ENCODE data around the gene CFAP300. TPM values are rescaled to one million over a fixed set of nuclear protein-coding genes. Genes with fewer than 3 reads are reported as not detected.

CFAP300 gene
- total RNA-seq, 1 experiment from 2014 or later: 2.2 TPM

DNA sequence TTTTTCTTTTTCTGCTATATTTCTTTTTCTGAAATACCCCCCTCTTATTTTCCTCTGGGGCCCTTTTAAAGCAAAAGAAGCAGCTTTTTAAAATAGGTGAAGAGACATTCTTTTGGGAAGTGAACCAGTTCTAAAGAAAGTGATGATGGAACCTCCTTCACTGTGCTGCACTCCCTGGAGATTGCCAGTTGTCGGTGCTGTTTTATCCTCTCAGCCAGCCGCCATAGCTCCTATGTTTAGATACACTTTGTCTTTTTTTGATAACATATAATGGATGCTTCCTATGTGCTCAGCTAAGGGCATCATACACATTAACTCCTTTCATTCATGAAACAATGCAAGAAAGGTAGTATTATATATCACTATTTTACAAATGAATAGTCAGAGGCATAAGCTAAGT is 14.0 kb downstream of the CFAP300 start:
- CTCF ChIA-PET: interaction anchor here (1.0 to 1.1 kb wide), 2 partner anchors 207 to 280 kb away, joined by 3 read pairs; no protein-coding TSS in a partner anchor
- BruUV-seq (replicated peaks): no TSS peak
- H3K9me3 Mint-ChIP-seq (ENCODE audit: unreplicated experiment): no peaks in the 10 kb centered on the region

GRCh38 chr11:102062106-102062505 is 14.9 kb downstream of the CFAP300 start:
- Histone ChIP-seq H3K4me3 (ENCODE audit: low read depth, low read length) (no peak overlapping the region), H3K9me3 (no peaks in the 10 kb centered on the region), H3K27me3 (replicated peaks; ENCODE audit: control insufficient read depth, insufficient read depth, low read length) (no peaks in the 10 kb centered on the region), H3K36me3 (ENCODE audit: control insufficient read depth, insufficient read depth, low read length) (no peaks in the 10 kb centered on the region), H3K4me1 (no peaks in the 10 kb centered on the region)
- ChIA-PET CTCF (no interaction called here), POLR2A (no interaction called here)
- DNase-seq: no peak
- TF ChIP-seq CTCF (IDR thresholded peaks at IDR 0.05; ENCODE audit: insufficient read depth in 1 of 2, low read depth in 1 of 2, low read length in 1 of 2, severe bottlenecking in 1 of 2, unreplicated experiment in 1 of 2): no peak
- H3K4me1 Mint-ChIP-seq (ENCODE audit: low read depth, unreplicated experiment): peaks cover 6% of the 10 kb centered on the region
- intact Hi-C loops (cut with micrococcal nuclease; ENCODE audit: unreplicated experiment): no loop called here
- no peak overlapping the region for H3K27ac Mint-ChIP-seq (ENCODE audit: unreplicated experiment)
- H3K27me3 Mint-ChIP-seq (ENCODE audit: insufficient read depth, unreplicated experiment): no peaks in the 10 kb centered on the region
- no TSS peak for BruUV-seq (replicated peaks)
- H3K9me3 Mint-ChIP-seq (ENCODE audit: unreplicated experiment): no peaks in the 10 kb centered on the region
- H3K36me3 Mint-ChIP-seq (ENCODE audit: insufficient read depth, unreplicated experiment): no peaks in the 10 kb centered on the region
- H3K4me3 Mint-ChIP-seq (ENCODE audit: unreplicated experiment): no peak overlapping the region

More for the DNA sequence above, 14.0 kb downstream of the CFAP300 start:
- Mint-ChIP-seq H3K36me3 (ENCODE audit: insufficient read depth, unreplicated experiment) (no peaks in the 10 kb centered on the region), H3K27ac (ENCODE audit: unreplicated experiment) (no peak overlapping the region), H3K27me3 (ENCODE audit: insufficient read depth, unreplicated experiment) (no peaks in the 10 kb centered on the region), H3K4me1 (ENCODE audit: low read depth, unreplicated experiment) (peaks cover 6% of the 10 kb centered on the region), H3K4me3 (ENCODE audit: unreplicated experiment) (no peak overlapping the region)
- intact Hi-C loops (cut with micrococcal nuclease; ENCODE audit: unreplicated experiment): loop anchor here (2.0 kb wide), 1 partner anchor 50 kb away; the partner anchor contains the start of gene YAP1
- peak in 1 of 2 experiments; percentile 26 for DNase-seq
- H3K9me3 ChIP-seq: no peaks in the 10 kb centered on the region; the same call in 1 of the 2 replicates
- no peaks in the 10 kb centered on the region for H3K27me3 ChIP-seq (replicated peaks; ENCODE audit: control insufficient read depth, insufficient read depth, low read length)
- peak; percentile 43 for TF ChIP-seq CTCF (IDR thresholded peaks at IDR 0.05; ENCODE audit: insufficient read depth in 1 of 2, low read depth in 1 of 2, low read length in 1 of 2, severe bottlenecking in 1 of 2, unreplicated experiment in 1 of 2)
- H3K4me1 ChIP-seq: no peaks in the 10 kb centered on the region
- no peak overlapping the region for H3K4me3 ChIP-seq (ENCODE audit: low read depth, low read length)
- POLR2A ChIA-PET: no interaction called here
- H3K36me3 ChIP-seq (ENCODE audit: control insufficient read depth, insufficient read depth, low read length): no peaks in the 10 kb centered on the region

DNA sequence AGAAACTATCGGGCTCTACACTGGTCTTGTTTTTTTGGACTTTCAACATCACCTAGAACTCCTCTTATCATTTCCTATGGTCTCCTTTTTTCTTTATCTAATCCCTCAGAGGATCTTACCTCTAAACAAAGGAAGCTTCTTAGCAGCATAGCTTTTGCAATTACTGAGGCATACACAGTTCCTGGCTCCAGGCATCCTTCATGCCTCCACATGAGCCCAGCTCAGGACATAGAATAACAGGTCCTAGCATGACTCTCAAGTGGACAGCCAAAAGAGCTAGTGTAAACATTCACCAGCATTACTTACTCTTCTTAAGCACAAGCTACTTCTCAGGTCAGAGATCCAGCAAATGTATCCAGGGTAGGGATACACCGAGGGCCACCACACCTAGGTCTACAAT is 17.1 kb downstream of the CFAP300 start:
- DNase-seq: no peak
- H3K27me3 Mint-ChIP-seq (ENCODE audit: insufficient read depth, unreplicated experiment): no peaks in the 10 kb centered on the region
- Histone ChIP-seq H3K4me3 (ENCODE audit: low read depth, low read length) (no peak overlapping the region), H3K27me3 (replicated peaks; ENCODE audit: control insufficient read depth, insufficient read depth, low read length) (no peaks in the 10 kb centered on the region), H3K4me1 (no peaks in the 10 kb centered on the region), H3K9me3 (no peaks in the 10 kb centered on the region), H3K36me3 (ENCODE audit: control insufficient read depth, insufficient read depth, low read length) (no peaks in the 10 kb centered on the region)
- no peak overlapping the region for H3K27ac Mint-ChIP-seq (ENCODE audit: unreplicated experiment)
- H3K4me3 Mint-ChIP-seq (ENCODE audit: unreplicated experiment): no peak overlapping the region
- no peaks in the 10 kb centered on the region for H3K9me3 Mint-ChIP-seq (ENCODE audit: unreplicated experiment)
- BruUV-seq (replicated peaks): no TSS peak
- H3K36me3 Mint-ChIP-seq (ENCODE audit: insufficient read depth, unreplicated experiment): no peaks in the 10 kb centered on the region
- no peak for TF ChIP-seq CTCF (IDR thresholded peaks at IDR 0.05; ENCODE audit: insufficient read depth in 1 of 2, low read depth in 1 of 2, low read length in 1 of 2, severe bottlenecking in 1 of 2, unreplicated experiment in 1 of 2)
- ChIA-PET CTCF (interaction anchor here (1.0 kb wide), 1 partner anchor 45 kb away, joined by 5 read pairs; no protein-coding TSS in a partner anchor), POLR2A (no interaction called here)
- intact Hi-C loops (cut with micrococcal nuclease; ENCODE audit: unreplicated experiment): no loop called here
- no peaks in the 10 kb centered on the region for H3K4me1 Mint-ChIP-seq (ENCODE audit: low read depth, unreplicated experiment)
